HEK293 (cell line): ENCODE results near the gene PGP.

ENCODE experiments used
- CTCF ChIA-PET: fragments of 350-600 bp; formaldehyde crosslinking; extraction: SDS; loops from one replicate; lab custom pipeline; 2021; ENCODE audit warnings: antibody characterized with exemption; lab: Yijun Ruan, JAX
- POLR2A ChIA-PET: fragments of 300-600 bp; formaldehyde crosslinking; extraction: SDS; loops from one replicate; lab custom pipeline; 2020; ENCODE audit warnings: antibody characterized with exemption, inconsistent platforms; lab: Yijun Ruan, JAX
- H3K27ac ChIP-seq: fragments of 200-500 bp; sonication (Bioruptor generic); 2 replicates; pipeline ENCODE4 v1.5.1; 2014; ENCODE audit warnings: low read depth, low read length, control low read depth, inconsistent platforms; ENCODE audit errors: extremely low read depth
- H3K36me3 ChIP-seq, 2 experiments: fragments of 200-500 bp in 1 of 2; sonication (Bioruptor generic) in 1 of 2; 1 replicate in 1 of 2; 2 replicates in 1 of 2; pipeline ENCODE4 v1.5.1; 2014 to 2017; ENCODE audit warnings: inconsistent platforms in 2 of 2, low read length in 2 of 2; ENCODE audit not compliant: control insufficient read depth in 2 of 2, insufficient read depth in 1 of 2
- H3K4me1 ChIP-seq: fragments of 200-500 bp; sonication (Bioruptor generic); 2 replicates; pipeline ENCODE4 v1.5.1; 2014; ENCODE audit warnings: mild to moderate bottlenecking, low read length, inconsistent platforms; ENCODE audit not compliant: control insufficient read depth, insufficient read depth
- H3K4me3 ChIP-seq: 2 replicates; pipeline ENCODE4 v1.5.1; 2011; ENCODE audit warnings: low read depth, mild to moderate bottlenecking, control low read depth, low read length, moderate library complexity
- H3K9me3 ChIP-seq: fragments of 200-500 bp; sonication (Bioruptor generic); 2 replicates; pipeline ENCODE4 v1.5.1; 2014; ENCODE audit warnings: low read depth, low read length, inconsistent platforms; ENCODE audit not compliant: control insufficient read depth, insufficient read depth
- EGR2 ChIP-seq: fragments of 450-650 bp; formaldehyde crosslinking; IDR thresholded peaks from 2 replicates; pipeline ENCODE4 v1.5.1; 2016; ENCODE audit warnings: low read depth, missing biosample characterization, missing genetic modification characterization
- GFI1B ChIP-seq: fragments of 450-650 bp; formaldehyde crosslinking; IDR thresholded peaks from 2 replicates; pipeline ENCODE4 v1.5.1; 2016; ENCODE audit warnings: missing biosample characterization, missing genetic modification characterization
- HOXA7 ChIP-seq: sonication (generic); formaldehyde crosslinking; IDR thresholded peaks from 2 replicates; pipeline ENCODE4 v1.8.1; 2022; ENCODE audit warnings: missing genetic modification reagents, borderline replicate concordance
- HOXD13 ChIP-seq: sonication (generic); formaldehyde crosslinking; IDR thresholded peaks from 2 replicates; pipeline ENCODE4 v1.8.0; 2022; ENCODE audit warnings: missing genetic modification reagents, borderline replicate concordance
- KLF1 ChIP-seq: fragments of 450-650 bp; formaldehyde crosslinking; IDR thresholded peaks from 2 replicates; pipeline ENCODE4 v1.5.1; 2016; ENCODE audit warnings: missing biosample characterization, missing genetic modification characterization
- KLF7 ChIP-seq: fragments of 450-650 bp; formaldehyde crosslinking; IDR thresholded peaks from 2 replicates; pipeline ENCODE4 v1.5.1; 2016; ENCODE audit warnings: missing biosample characterization, missing genetic modification characterization, borderline replicate concordance
- KLF9 ChIP-seq: fragments of 450-650 bp; formaldehyde crosslinking; IDR thresholded peaks from 2 replicates; pipeline ENCODE4 v1.5.1; 2016; ENCODE audit warnings: missing biosample characterization, missing genetic modification characterization, low read depth
- REPIN1 ChIP-seq: fragments of 450-650 bp; formaldehyde crosslinking; IDR thresholded peaks from 2 replicates; pipeline ENCODE4 v1.5.1; 2017; ENCODE audit warnings: missing biosample characterization, missing genetic modification characterization, low read depth
- ZBTB17 ChIP-seq: fragments of 450-650 bp; formaldehyde crosslinking; IDR thresholded peaks from 2 replicates; pipeline ENCODE4 v1.5.1; 2016; ENCODE audit warnings: missing biosample characterization, missing genetic modification characterization
- ZBTB48 ChIP-seq: fragments of 450-650 bp; formaldehyde crosslinking; IDR thresholded peaks from 2 replicates; pipeline ENCODE4 v1.5.1; 2016; ENCODE audit warnings: missing biosample characterization, missing genetic modification characterization
- ZFHX2 ChIP-seq: fragments of 450-650 bp; formaldehyde crosslinking; conservative IDR thresholded peaks from 2 replicates; pipeline ENCODE4 v1.5.1; 2016; ENCODE audit warnings: missing biosample characterization, missing genetic modification characterization
- ZNF175 ChIP-seq: fragments of 450-650 bp; formaldehyde crosslinking; IDR thresholded peaks from 2 replicates; pipeline ENCODE4 v1.5.1; 2016; ENCODE audit warnings: missing biosample characterization, missing genetic modification characterization
- ZNF335 ChIP-seq: fragments of 450-650 bp; formaldehyde crosslinking; conservative IDR thresholded peaks from 2 replicates; pipeline ENCODE4 v1.5.1; 2016; ENCODE audit warnings: missing biosample characterization, missing genetic modification characterization
- ZNF426 ChIP-seq: fragments of 450-650 bp; formaldehyde crosslinking; IDR thresholded peaks from 2 replicates; pipeline ENCODE4 v1.5.1; 2017; ENCODE audit warnings: missing biosample characterization, missing genetic modification characterization, mild to moderate bottlenecking, inconsistent platforms, moderate library complexity
- ZNF530 ChIP-seq: fragments of 450-650 bp; formaldehyde crosslinking; IDR thresholded peaks from 2 replicates; pipeline ENCODE4 v1.5.1; 2016; ENCODE audit warnings: low read depth, missing biosample characterization, missing genetic modification characterization
- ZNF548 ChIP-seq: fragments of 450-650 bp; formaldehyde crosslinking; IDR thresholded peaks from 2 replicates; pipeline ENCODE4 v1.5.1; 2016; ENCODE audit warnings: missing biosample characterization, missing genetic modification characterization
- ZNF549 ChIP-seq: fragments of 450-650 bp; IDR thresholded peaks from 2 replicates; pipeline ENCODE4 v1.5.1; 2018; ENCODE audit warnings: missing biosample characterization, missing genetic modification characterization, mild to moderate bottlenecking, inconsistent platforms, moderate library complexity
- ZNF585B ChIP-seq: fragments of 450-650 bp; formaldehyde crosslinking; IDR thresholded peaks from 2 replicates; pipeline ENCODE4 v1.5.1; 2016; ENCODE audit warnings: missing biosample characterization, missing genetic modification characterization
- ZNF660 ChIP-seq: fragments of 450-650 bp; IDR thresholded peaks from 2 replicates; pipeline ENCODE4 v1.5.1; 2018; ENCODE audit warnings: missing biosample characterization, mild to moderate bottlenecking, missing genetic modification characterization
- ZNF792 ChIP-seq: fragments of 450-650 bp; formaldehyde crosslinking; IDR thresholded peaks from 2 replicates; pipeline ENCODE4 v1.5.1; 2016; ENCODE audit warnings: missing biosample characterization, missing genetic modification characterization
- ZNF830 ChIP-seq: fragments of 450-650 bp; IDR thresholded peaks from 2 replicates; pipeline ENCODE4 v1.5.0; 2018; ENCODE audit warnings: missing biosample characterization, missing genetic modification characterization, low read depth, mild to moderate bottlenecking, moderate library complexity
- TF ChIP-seq, protein P1 (sequence below): sonication (generic); formaldehyde crosslinking; IDR thresholded peaks from 2 replicates; pipeline ENCODE4 v1.8.1; 2022; ENCODE audit warnings: mild to moderate bottlenecking, moderate library complexity, missing genetic modification reagents
- TF ChIP-seq, protein P2 (sequence below): fragments of 450-650 bp; formaldehyde crosslinking; conservative IDR thresholded peaks from 2 replicates; pipeline ENCODE4 v1.5.1; 2016; ENCODE audit warnings: low read depth, missing biosample characterization, missing genetic modification characterization
- TF ChIP-seq, protein P3 (sequence below): fragments of 450-650 bp; formaldehyde crosslinking; IDR thresholded peaks from 2 replicates; pipeline ENCODE4 v1.5.1; 2016; ENCODE audit warnings: missing biosample characterization, missing genetic modification characterization
- TF ChIP-seq, protein P4 (sequence below): fragments of 450-650 bp; formaldehyde crosslinking; IDR thresholded peaks from 2 replicates; pipeline ENCODE4 v1.5.1; 2016; ENCODE audit warnings: missing biosample characterization, missing genetic modification characterization
- TF ChIP-seq, protein P5 (sequence below): fragments of 450-650 bp; formaldehyde crosslinking; IDR thresholded peaks from 2 replicates; pipeline ENCODE4 v1.5.1; 2016; ENCODE audit warnings: missing biosample characterization, missing genetic modification characterization

Gene PGP

DNA sequence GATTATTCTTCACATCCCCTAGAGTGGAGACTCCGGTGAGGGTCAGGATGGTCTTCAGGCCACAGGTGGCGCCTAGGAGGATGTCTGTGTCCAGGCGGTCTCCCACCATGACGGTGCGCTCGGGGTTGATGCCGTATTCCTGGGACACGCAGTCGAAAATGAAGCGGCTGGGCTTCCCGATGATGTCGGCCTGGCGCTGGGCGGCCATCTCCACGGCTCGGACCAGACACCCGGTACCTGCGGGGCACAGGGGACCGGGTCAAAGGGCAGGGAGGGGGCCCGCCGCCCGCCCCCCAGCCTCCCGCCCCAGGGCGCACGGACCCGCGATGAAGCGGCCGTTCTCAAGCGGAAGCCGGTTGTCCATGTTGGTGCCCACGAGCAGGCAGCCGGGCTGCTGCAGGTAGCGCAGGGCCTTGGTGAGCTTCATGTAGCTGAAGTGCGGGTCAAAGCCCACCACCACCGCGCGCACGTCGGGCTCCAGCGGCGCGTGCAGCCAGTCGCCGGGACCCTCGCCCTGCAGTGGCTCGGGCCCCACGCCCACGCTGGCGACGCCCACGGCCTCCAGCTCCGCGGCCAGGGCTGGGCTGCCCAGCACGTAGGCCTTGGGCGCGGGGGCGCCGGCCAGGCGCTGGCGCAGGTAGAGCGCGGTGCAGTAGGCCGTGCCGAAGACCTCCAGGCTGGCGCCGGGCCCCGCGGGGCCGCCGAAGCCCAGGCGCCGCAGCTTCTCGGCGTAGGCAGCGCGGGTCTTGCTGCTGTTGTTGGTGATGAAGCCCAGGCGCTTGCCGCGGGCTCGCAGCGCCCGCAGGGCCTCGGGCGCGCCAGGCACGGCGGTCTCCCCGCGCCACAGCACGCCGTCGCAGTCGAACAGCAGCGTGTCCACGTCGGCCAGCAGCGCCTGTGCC is 572 bp downstream of the PGP start:
- Histone ChIP-seq H3K27ac (peak overlapping the region; percentile 94), H3K4me1 (0 out of 2 replicates have a peak, but pooled peaks cover 2% of the 10 kb centered on the region), H3K4me3 (peak overlapping the region; percentile 78), H3K36me3 (peaks cover 0 to 31% of the 10 kb centered on the region in 2 experiments; a peak in 1 of 3 replicates), H3K9me3 (no peaks in the 10 kb centered on the region)
- POLR2A ChIA-PET = interaction anchor here (0.5 to 2.0 kb wide), 19 partner anchors 8 to 1059 kb away, joined by 3 to 22 read pairs (median 5); partner anchors contain the start of genes DNASE1L2, E4F1, ECI1 and MLST8
- CTCF ChIA-PET = interaction anchor here (0.6 to 1.6 kb wide), 4 partner anchors 16 to 210 kb away, joined by 3 to 7 read pairs (median 4); partner anchors contain the start of genes DNASE1L2 and ECI1
- TF ChIP-seq ZNF549 (tag by site-specific recombination) (no peak), ZNF660 (tag by site-specific recombination) (0 out of 2 replicates have a peak, but pooled peaks have one; percentile 44), ZNF530 (no peak), ZBTB17 (peak; percentile 88), KLF7 (tag by site-specific recombination) (no peak), REPIN1 (tag by site-specific recombination) (no peak), EGR2 (tag by site-specific recombination) (0 out of 2 replicates have a peak, but pooled peaks have one; percentile 29), ZNF830 (tag by site-specific recombination) (no peak), GFI1B (tag by site-specific recombination) (no peak), KLF1 (tag by site-specific recombination) (no peak), ZNF548 (tag by site-specific recombination) (no peak), ZBTB48 (tag by site-specific recombination) (peak; percentile 73), ZNF335 (tag by site-specific recombination) (peak; percentile 38), ZFHX2 (tag by site-specific recombination) (peak; percentile 90), ZNF426 (tag by site-specific recombination) (no peak), ZNF792 (no peak), ZNF585B (tag by site-specific recombination) (no peak), HOXD13 (CRISPR knock-in tag) (no peak), ZNF175 (no peak), KLF9 (tag by site-specific recombination) (peak; percentile 47), HOXA7 (no peak)
- TF ChIP-seq, protein P1, sequence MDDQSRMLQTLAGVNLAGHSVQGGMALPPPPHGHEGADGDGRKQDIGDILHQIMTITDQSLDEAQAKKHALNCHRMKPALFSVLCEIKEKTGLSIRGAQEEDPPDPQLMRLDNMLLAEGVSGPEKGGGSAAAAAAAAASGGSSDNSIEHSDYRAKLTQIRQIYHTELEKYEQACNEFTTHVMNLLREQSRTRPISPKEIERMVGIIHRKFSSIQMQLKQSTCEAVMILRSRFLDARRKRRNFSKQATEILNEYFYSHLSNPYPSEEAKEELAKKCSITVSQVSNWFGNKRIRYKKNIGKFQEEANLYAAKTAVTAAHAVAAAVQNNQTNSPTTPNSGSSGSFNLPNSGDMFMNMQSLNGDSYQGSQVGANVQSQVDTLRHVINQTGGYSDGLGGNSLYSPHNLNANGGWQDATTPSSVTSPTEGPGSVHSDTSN (CRISPR knock-in tag) = peak; percentile 72
- TF ChIP-seq, protein P2, sequence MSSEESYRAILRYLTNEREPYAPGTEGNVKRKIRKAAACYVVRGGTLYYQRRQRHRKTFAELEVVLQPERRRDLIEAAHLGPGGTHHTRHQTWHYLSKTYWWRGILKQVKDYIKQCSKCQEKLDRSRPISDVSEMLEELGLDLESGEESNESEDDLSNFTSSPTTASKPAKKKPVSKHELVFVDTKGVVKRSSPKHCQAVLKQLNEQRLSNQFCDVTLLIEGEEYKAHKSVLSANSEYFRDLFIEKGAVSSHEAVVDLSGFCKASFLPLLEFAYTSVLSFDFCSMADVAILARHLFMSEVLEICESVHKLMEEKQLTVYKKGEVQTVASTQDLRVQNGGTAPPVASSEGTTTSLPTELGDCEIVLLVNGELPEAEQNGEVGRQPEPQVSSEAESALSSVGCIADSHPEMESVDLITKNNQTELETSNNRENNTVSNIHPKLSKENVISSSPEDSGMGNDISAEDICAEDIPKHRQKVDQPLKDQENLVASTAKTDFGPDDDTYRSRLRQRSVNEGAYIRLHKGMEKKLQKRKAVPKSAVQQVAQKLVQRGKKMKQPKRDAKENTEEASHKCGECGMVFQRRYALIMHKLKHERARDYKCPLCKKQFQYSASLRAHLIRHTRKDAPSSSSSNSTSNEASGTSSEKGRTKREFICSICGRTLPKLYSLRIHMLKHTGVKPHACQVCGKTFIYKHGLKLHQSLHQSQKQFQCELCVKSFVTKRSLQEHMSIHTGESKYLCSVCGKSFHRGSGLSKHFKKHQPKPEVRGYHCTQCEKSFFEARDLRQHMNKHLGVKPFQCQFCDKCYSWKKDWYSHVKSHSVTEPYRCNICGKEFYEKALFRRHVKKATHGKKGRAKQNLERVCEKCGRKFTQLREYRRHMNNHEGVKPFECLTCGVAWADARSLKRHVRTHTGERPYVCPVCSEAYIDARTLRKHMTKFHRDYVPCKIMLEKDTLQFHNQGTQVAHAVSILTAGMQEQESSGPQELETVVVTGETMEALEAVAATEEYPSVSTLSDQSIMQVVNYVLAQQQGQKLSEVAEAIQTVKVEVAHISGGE (tag by site-specific recombination) = peak; percentile 71
- TF ChIP-seq, protein P3, sequence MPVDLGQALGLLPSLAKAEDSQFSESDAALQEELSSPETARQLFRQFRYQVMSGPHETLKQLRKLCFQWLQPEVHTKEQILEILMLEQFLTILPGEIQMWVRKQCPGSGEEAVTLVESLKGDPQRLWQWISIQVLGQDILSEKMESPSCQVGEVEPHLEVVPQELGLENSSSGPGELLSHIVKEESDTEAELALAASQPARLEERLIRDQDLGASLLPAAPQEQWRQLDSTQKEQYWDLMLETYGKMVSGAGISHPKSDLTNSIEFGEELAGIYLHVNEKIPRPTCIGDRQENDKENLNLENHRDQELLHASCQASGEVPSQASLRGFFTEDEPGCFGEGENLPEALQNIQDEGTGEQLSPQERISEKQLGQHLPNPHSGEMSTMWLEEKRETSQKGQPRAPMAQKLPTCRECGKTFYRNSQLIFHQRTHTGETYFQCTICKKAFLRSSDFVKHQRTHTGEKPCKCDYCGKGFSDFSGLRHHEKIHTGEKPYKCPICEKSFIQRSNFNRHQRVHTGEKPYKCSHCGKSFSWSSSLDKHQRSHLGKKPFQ = no peak
- TF ChIP-seq, protein P4, sequence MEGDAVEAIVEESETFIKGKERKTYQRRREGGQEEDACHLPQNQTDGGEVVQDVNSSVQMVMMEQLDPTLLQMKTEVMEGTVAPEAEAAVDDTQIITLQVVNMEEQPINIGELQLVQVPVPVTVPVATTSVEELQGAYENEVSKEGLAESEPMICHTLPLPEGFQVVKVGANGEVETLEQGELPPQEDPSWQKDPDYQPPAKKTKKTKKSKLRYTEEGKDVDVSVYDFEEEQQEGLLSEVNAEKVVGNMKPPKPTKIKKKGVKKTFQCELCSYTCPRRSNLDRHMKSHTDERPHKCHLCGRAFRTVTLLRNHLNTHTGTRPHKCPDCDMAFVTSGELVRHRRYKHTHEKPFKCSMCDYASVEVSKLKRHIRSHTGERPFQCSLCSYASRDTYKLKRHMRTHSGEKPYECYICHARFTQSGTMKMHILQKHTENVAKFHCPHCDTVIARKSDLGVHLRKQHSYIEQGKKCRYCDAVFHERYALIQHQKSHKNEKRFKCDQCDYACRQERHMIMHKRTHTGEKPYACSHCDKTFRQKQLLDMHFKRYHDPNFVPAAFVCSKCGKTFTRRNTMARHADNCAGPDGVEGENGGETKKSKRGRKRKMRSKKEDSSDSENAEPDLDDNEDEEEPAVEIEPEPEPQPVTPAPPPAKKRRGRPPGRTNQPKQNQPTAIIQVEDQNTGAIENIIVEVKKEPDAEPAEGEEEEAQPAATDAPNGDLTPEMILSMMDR = peak; percentile 28; the same call in 1 of the 2 replicates
- TF ChIP-seq, protein P5, sequence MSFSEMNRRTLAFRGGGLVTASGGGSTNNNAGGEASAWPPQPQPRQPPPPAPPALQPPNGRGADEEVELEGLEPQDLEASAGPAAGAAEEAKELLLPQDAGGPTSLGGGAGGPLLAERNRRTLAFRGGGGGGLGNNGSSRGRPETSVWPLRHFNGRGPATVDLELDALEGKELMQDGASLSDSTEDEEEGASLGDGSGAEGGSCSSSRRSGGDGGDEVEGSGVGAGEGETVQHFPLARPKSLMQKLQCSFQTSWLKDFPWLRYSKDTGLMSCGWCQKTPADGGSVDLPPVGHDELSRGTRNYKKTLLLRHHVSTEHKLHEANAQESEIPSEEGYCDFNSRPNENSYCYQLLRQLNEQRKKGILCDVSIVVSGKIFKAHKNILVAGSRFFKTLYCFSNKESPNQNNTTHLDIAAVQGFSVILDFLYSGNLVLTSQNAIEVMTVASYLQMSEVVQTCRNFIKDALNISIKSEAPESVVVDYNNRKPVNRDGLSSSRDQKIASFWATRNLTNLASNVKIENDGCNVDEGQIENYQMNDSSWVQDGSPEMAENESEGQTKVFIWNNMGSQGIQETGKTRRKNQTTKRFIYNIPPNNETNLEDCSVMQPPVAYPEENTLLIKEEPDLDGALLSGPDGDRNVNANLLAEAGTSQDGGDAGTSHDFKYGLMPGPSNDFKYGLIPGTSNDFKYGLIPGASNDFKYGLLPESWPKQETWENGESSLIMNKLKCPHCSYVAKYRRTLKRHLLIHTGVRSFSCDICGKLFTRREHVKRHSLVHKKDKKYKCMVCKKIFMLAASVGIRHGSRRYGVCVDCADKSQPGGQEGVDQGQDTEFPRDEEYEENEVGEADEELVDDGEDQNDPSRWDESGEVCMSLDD (tag by site-specific recombination) = no peak
